ENCODE results near the gene EEF1AKMT3.

GRCh38 chr12:57756406-57757341, 15.7 kb upstream of the EEF1AKMT3 start:
- TF ChIP-seq CTCF (IDR thresholded peaks at IDR 0.05; ENCODE audit: low read length): peak; percentile 86
- TF ChIP-seq EZH2 (IDR thresholded peaks at IDR 0.05; ENCODE audit: borderline replicate concordance, low read length): no peak

All from OCI-LY1 (cell line).